IPS DF 6.9 (cell line): ENCODE results near the gene TJP1.
"Not testable (repeated sequence)": the region's sequence is repeated elsewhere in the genome, so short reads cannot be mapped to it uniquely, and the experiment has no call there.

Experiments
- DNase-seq: peaks from one replicate; pipeline ENCODE4 v3.0.0-alpha.2; 2013; ENCODE audit warnings: low read depth, low spot score
- H3K27ac ChIP-seq: one replicate; pipeline ENCODE4 v1.5.1; 2013; ENCODE audit warnings: low read length, control low read depth
- H3K27me3 ChIP-seq: 2 replicates; pipeline ENCODE4 v1.6.1; 2013; ENCODE audit warnings: mild to moderate bottlenecking, low read length; ENCODE audit not compliant: control insufficient read depth, insufficient read depth
- H3K36me3 ChIP-seq: 2 replicates; pipeline ENCODE4 v1.6.1; 2013; ENCODE audit warnings: low read length; ENCODE audit not compliant: control insufficient read depth, insufficient read depth
- H3K4me1 ChIP-seq: 2 replicates; pipeline ENCODE4 v1.6.1; 2013; ENCODE audit warnings: low read length; ENCODE audit not compliant: control insufficient read depth, insufficient read depth
- H3K4me3 ChIP-seq: 2 replicates; pipeline ENCODE4 v1.5.1; 2013; ENCODE audit warnings: mild to moderate bottlenecking, low read length
- H3K9me3 ChIP-seq: 2 replicates; pipeline ENCODE4 v1.6.1; 2013; ENCODE audit warnings: low read length, inconsistent platforms; ENCODE audit not compliant: control insufficient read depth, insufficient read depth
- WGBS: extraction: QIAGEN DNeasy Blood & Tissue Kit; methylation state at CpG from one replicate; pipeline ENCODE4 v1.1.7; 2013; ENCODE audit warnings: mixed read lengths, missing lambda C conversion rate; ENCODE audit not compliant: insufficient read length, insufficient coverage; 5-methylcytosine and 5-hydroxymethylcytosine counted together

The TJP1 gene

GRCh38 chr15:29784413-29784812 is 37.9 kb downstream of the TJP1 start:
- DNase-seq: no peak
- H3K4me1 ChIP-seq: peaks cover 2% of the 10 kb centered on the region; the same call in 1 of the 2 replicates
- H3K4me3 ChIP-seq: no peak overlapping the region
- no peak overlapping the region for H3K27ac ChIP-seq
- no peaks in the 10 kb centered on the region; the same call in 1 of the 2 replicates for H3K9me3 ChIP-seq
- no CpG with 5 or more reads among the region's 7 CpGs for WGBS
- peaks cover 2% of the 10 kb centered on the region; the same call in 1 of the 2 replicates for H3K36me3 ChIP-seq
- no peaks in the 10 kb centered on the region for H3K27me3 ChIP-seq

DNA sequence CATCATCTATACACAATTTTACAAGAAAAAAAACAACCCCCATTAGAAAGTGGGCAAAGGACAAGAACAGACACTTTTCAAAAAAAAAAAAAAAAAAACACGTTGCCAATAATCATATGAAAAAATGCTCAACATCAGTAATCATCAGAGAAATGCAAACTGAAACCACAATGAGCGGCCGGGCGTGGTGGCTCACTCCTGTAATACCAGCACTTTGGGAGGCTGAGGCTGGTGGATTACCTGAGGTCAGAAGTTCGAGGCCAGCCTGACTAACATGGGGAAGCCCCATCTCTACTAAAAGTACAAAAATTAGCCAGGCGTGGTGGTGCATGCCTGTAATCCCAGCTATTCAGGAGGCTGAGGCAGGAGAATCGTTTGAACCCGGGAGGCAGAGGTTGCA is 39.5 kb downstream of the TJP1 start:
- DNase-seq, H3K9me3 ChIP-seq, H3K36me3 ChIP-seq, H3K27ac ChIP-seq, H3K4me3 ChIP-seq, H3K4me1 ChIP-seq, H3K27me3 ChIP-seq: not testable (repeated sequence)
- WGBS: no CpG with 5 or more reads among the region's 8 CpGs

- Histone ChIP-seq H3K4me1 (peaks cover 3% of the 10 kb centered on the region; the same call in 1 of the 2 replicates), H3K4me3 (no peak overlapping the region), H3K36me3 (peaks cover 2% of the 10 kb centered on the region; the same call in 1 of the 2 replicates), H3K27ac (no peak overlapping the region), H3K27me3 (no peaks in the 10 kb centered on the region), H3K9me3 (no peaks in the 10 kb centered on the region; the same call in 1 of the 2 replicates)
- no peak for DNase-seq
These were observed 43.9 kb downstream of the TJP1 start for GRCh38 chr15:29778382-29778781.

DNA sequence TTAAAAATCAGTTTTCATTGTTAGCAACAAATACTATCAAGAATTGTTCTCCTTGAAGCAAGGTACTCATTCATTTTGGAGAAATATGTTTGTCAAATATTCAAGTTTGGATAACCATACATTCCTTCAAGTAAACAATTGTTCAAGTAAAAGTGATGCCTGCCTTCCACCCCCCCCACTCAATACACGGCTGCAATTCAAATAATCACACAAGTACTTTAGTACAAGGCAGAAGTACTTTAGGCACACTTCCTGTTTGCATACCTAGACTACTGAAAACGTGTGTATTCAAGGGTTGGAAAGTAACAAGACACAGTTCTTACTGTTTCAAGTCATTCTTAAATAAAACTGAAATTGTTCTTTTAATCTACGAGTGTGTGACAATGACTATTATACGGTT is 45.4 kb downstream of the TJP1 start:
- peaks cover 3% of the 10 kb centered on the region; the same call in 1 of the 2 replicates for H3K4me1 ChIP-seq
- H3K27me3 ChIP-seq: no peaks in the 10 kb centered on the region
- no peak for DNase-seq
- H3K27ac ChIP-seq: no peak overlapping the region
- no peak overlapping the region for H3K4me3 ChIP-seq
- no CpG with 5 or more reads among the region's 4 CpGs for WGBS
- H3K9me3 ChIP-seq: no peaks in the 10 kb centered on the region; the same call in 1 of the 2 replicates
- peaks cover 2% of the 10 kb centered on the region; the same call in 1 of the 2 replicates for H3K36me3 ChIP-seq

DNA sequence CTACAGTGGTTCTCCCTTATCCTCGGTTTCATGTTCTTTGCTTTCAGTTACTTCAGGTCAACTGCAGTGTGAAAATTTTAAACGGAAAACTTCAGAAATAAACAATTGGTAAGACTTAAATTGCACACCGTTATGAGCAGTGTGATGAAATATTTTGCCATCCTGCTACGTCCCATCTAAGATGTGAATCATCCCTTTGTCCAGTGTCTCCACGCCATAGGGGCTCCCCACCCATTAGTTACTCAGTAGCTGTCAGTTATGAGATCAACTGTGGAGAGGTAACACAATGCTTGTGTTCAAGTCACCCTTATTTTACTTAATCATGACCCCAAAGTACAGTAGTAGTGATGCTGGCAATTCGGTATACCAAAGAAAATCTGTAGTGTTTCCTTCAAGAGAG is 47.4 kb downstream of the TJP1 start:
- WGBS: no CpG with 5 or more reads among the region's 6 CpGs
- Histone ChIP-seq H3K4me1 (peaks cover 3% of the 10 kb centered on the region; the same call in 1 of the 2 replicates), H3K9me3 (no peaks in the 10 kb centered on the region), H3K27me3 (no peaks in the 10 kb centered on the region), H3K36me3 (no peaks in the 10 kb centered on the region; the same call in 1 of the 2 replicates), H3K4me3 (no peak overlapping the region), H3K27ac (no peak overlapping the region)
- DNase-seq: no peak

- no CpG with 5 or more reads among the region's 1 CpG for WGBS
- H3K9me3 ChIP-seq: no peaks in the 10 kb centered on the region
- H3K27me3 ChIP-seq: no peaks in the 10 kb centered on the region
- peaks cover 3% of the 10 kb centered on the region; the same call in 1 of the 2 replicates for H3K4me1 ChIP-seq
- DNase-seq: no peak
- no peak overlapping the region for H3K4me3 ChIP-seq
- H3K36me3 ChIP-seq: peaks cover 3% of the 10 kb centered on the region; the same call in 1 of the 2 replicates
- H3K27ac ChIP-seq: no peak overlapping the region
These were observed 48.5 kb downstream of the TJP1 start for GRCh38 chr15:29773816-29774215.

DNA sequence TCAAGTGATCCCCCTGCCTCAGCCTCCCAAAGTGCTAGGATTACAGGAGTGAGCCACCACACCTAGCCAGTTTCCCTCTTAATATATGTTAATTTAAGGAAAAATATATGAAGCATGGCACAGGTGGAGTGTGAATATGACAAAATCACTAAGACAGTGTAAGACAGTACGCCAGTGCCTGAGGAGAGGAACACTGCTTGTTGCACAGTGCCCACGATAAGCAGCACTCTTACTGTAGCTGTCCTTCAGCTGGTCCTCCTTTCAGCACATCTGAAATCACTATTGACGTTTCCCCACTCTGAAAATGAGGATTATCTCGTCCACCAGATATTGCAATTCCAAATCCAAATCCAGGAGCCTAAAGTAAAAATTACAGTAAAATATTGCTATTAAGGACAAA is 49.3 kb downstream of the TJP1 start:
- no peaks in the 10 kb centered on the region for H3K9me3 ChIP-seq
- no peaks in the 10 kb centered on the region for H3K27me3 ChIP-seq
- 0 out of 2 replicates have a peak, but pooled peaks cover 1% of the 10 kb centered on the region for H3K4me1 ChIP-seq
- H3K4me3 ChIP-seq: no peak overlapping the region
- no peak overlapping the region for H3K27ac ChIP-seq
- no peak for DNase-seq
- WGBS: no CpG with 5 or more reads among the region's 4 CpGs
- peaks cover 3% of the 10 kb centered on the region; the same call in 1 of the 2 replicates for H3K36me3 ChIP-seq

DNA sequence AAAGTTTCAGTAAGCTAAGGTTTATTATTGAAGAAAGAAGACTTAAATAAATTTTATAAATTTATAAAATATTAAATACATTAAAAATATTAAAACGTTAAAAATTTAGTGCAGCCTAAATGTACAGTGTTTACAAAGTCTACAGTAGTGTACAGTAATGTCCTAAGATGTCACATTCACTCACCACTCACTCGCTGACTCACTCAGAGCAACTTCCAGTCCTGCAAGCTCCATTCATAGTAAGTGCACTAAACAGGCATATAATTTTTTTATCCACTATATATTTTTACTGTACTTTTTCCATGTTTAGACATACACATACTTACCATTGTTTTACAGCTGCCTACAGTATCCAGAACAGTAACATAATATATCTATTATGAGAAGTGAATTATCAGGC is 51.5 kb downstream of the TJP1 start:
- Histone ChIP-seq H3K4me3 (no peak overlapping the region), H3K27ac (no peak overlapping the region), H3K9me3 (no peaks in the 10 kb centered on the region), H3K36me3 (peaks cover 3% of the 10 kb centered on the region; the same call in 1 of the 2 replicates), H3K4me1 (0 out of 2 replicates have a peak, but pooled peaks cover 1% of the 10 kb centered on the region), H3K27me3 (no peaks in the 10 kb centered on the region)
- no CpG with 5 or more reads among the region's 2 CpGs for WGBS
- DNase-seq: no peak

- H3K27ac ChIP-seq: no peak overlapping the region
- peaks cover 5% of the 10 kb centered on the region for H3K4me1 ChIP-seq
- no peak for DNase-seq
- H3K4me3 ChIP-seq: no peak overlapping the region
- WGBS: no CpG with 5 or more reads among the region's 8 CpGs
- H3K36me3 ChIP-seq: peaks cover 3% of the 10 kb centered on the region; the same call in 1 of the 2 replicates
- no peaks in the 10 kb centered on the region for H3K27me3 ChIP-seq
- no peaks in the 10 kb centered on the region for H3K9me3 ChIP-seq
These were observed 56.3 kb downstream of the TJP1 start for GRCh38 chr15:29765898-29766527.

DNA sequence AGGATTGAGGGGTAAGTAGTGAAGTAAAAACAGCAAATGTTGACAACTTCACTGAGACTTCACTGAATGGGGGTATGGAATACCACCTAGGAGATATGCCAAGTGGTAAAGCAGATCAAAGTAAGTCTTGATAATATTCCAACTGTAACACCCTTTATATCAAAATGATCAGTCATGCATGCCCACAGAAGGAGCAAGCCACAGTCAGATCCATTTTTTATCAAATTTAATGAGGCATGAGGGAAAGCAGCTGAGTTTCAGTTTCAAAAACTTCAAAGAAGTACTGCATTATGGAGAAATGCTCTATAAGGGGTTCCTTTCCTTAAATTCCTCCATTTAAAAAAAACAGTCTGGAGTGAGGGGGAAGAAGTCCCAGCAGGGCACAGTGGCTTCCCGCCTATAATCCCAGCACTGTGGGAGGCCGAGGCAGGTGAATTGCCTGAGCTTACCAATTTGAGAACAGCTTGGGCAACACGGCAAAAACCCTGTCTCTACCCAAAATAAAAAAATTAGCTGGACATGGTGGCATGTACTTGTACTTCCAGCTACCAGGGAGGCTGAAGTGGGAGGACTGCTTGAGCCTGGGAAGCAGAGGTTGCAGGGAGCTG is 56.9 kb downstream of the TJP1 start:
- peaks cover 5% of the 10 kb centered on the region; the same call in 1 of the 2 replicates for H3K36me3 ChIP-seq
- no CpG with 5 or more reads among the region's 3 CpGs for WGBS
- H3K4me1 ChIP-seq: peaks cover 5% of the 10 kb centered on the region
- DNase-seq: no peak
- H3K27me3 ChIP-seq: no peaks in the 10 kb centered on the region
- H3K4me3 ChIP-seq: no peak overlapping the region
- H3K9me3 ChIP-seq: no peaks in the 10 kb centered on the region
- no peak overlapping the region for H3K27ac ChIP-seq
